Chondrocyte (in vitro differentiated cells): Measurements from ENCODE around the gene NLRP13. TPM values are rescaled to one million over a fixed set of nuclear protein-coding genes. Genes with fewer than 3 reads are reported as not detected.
"Not testable (repeated sequence)": the region's sequence is repeated elsewhere in the genome, so short reads cannot be mapped to it uniquely, and the experiment has no call there.

Experiments
- DNase-seq: peaks from one replicate; pipeline ENCODE4 v3.0.0; 2021; ENCODE audit warnings: mixed read lengths, low spot score
- H3K27ac Mint-ChIP-seq: one replicate; pipeline ENCODE4 v1.8.0; 2021; ENCODE audit warnings: mild to moderate bottlenecking, moderate library complexity, mixed read lengths; ENCODE audit not compliant: unreplicated experiment
- H3K27me3 Mint-ChIP-seq: 2 replicates; pipeline ENCODE4 v1.8.0; 2021; ENCODE audit warnings: low read depth, mixed read lengths
- H3K36me3 Mint-ChIP-seq: 2 replicates; pipeline ENCODE4 v1.8.0; 2021; ENCODE audit warnings: low read depth, mixed read lengths
- H3K4me1 Mint-ChIP-seq: 2 replicates; pipeline ENCODE4 v1.8.0; 2021; ENCODE audit warnings: low read depth, mild to moderate bottlenecking, mixed read lengths
- H3K4me3 Mint-ChIP-seq: one replicate; pipeline ENCODE4 v1.8.0; 2021; ENCODE audit warnings: mild to moderate bottlenecking, moderate library complexity, mixed read lengths; ENCODE audit not compliant: unreplicated experiment
- H3K9me3 Mint-ChIP-seq: 2 replicates; pipeline ENCODE4 v1.8.0; 2021; ENCODE audit warnings: low read depth, mixed read lengths
- total RNA-seq: library from RNA; stranded (reverse); gene quantifications from 3 replicates; pipeline ENCODE4 v1.2.1, GENCODE V29; 2021
- TF ChIP-seq, protein P1 (sequence below): fragments of 200-600 bp; sonication (generic); IDR thresholded peaks from 2 replicates; pipeline ENCODE4 v1.5.0; 2021; ENCODE audit warnings: antibody characterized with exemption, mild to moderate bottlenecking, moderate library complexity

The NLRP13 gene
- total RNA-seq, 1 donor from 2014 or later, result not detected

DNA sequence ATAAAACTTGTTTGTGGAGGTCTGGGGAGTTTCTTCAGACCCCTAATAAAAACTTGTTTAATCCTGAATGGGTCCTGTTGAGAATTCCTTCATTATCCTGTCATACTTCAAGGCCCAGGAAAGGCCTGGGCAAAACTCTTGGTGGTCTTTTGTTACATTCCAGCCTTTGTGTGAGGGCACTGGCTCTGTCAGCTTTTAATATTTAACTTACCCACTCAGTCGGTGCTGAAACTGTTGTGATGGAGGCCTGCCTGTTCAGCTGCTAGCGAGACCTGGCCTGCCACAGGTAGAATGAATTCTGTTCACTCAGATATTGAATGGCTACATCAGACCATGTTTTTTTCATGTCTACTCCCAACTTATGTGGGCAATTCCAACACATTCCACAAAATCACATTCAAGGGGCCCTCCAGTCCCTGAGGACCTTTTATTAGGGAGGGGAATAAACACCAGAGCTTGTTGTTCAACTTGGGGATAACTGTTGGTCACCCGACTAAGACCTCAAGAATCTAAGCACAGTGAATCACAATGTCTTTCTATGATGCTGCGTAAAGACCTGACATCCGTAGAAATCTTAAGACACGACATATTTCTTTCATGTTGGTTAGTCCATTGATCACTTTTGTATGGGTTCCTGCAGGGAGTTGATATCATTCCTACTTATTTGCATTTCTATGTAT, 28.0 kb upstream of the NLRP13 start:
- H3K27ac Mint-ChIP-seq, result no peak overlapping the region
- H3K27me3 Mint-ChIP-seq, result no peaks in the 10 kb centered on the region
- H3K9me3 Mint-ChIP-seq, result peaks cover 44% of the 10 kb centered on the region
- DNase-seq, result no peak
- H3K36me3 Mint-ChIP-seq, result no peaks in the 10 kb centered on the region
- TF ChIP-seq, protein P1, sequence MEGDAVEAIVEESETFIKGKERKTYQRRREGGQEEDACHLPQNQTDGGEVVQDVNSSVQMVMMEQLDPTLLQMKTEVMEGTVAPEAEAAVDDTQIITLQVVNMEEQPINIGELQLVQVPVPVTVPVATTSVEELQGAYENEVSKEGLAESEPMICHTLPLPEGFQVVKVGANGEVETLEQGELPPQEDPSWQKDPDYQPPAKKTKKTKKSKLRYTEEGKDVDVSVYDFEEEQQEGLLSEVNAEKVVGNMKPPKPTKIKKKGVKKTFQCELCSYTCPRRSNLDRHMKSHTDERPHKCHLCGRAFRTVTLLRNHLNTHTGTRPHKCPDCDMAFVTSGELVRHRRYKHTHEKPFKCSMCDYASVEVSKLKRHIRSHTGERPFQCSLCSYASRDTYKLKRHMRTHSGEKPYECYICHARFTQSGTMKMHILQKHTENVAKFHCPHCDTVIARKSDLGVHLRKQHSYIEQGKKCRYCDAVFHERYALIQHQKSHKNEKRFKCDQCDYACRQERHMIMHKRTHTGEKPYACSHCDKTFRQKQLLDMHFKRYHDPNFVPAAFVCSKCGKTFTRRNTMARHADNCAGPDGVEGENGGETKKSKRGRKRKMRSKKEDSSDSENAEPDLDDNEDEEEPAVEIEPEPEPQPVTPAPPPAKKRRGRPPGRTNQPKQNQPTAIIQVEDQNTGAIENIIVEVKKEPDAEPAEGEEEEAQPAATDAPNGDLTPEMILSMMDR, result no peak
- H3K4me3 Mint-ChIP-seq, result no peak overlapping the region
- no peaks in the 10 kb centered on the region for H3K4me1 Mint-ChIP-seq

- TF ChIP-seq, protein P1, result no peak
Observed at GRCh38 chr19:55958356-55958755, 26.2 kb upstream of the NLRP13 start.

DNA sequence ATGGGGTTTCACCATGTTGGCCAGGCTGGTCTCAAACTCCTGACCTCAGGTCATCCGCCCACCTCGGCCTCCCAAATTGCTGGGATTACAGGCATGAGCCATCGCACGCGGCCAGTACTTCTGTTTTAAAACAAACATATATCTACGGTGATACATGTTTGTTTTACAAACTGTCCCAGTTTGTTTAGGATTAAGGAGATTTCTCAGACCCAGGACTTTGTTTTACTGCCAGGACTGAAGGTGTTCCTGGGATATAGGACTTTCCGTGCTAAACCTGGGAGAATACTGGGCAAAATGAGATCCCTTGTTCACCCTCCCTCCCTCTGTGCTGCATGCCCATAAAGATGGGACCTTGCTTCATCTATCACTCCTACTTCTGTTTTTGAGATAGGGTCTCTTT, 24.3 kb upstream of the NLRP13 start:
- H3K4me3 Mint-ChIP-seq, result no peak overlapping the region
- H3K27ac Mint-ChIP-seq, result no peak overlapping the region
- peaks cover 47% of the 10 kb centered on the region for H3K9me3 Mint-ChIP-seq
- TF ChIP-seq, protein P1, result no peak
- no peaks in the 10 kb centered on the region for H3K27me3 Mint-ChIP-seq
- no peaks in the 10 kb centered on the region for H3K36me3 Mint-ChIP-seq
- H3K4me1 Mint-ChIP-seq, result no peaks in the 10 kb centered on the region
- no peak for DNase-seq

More at GRCh38 chr19:55958356-55958755, 26.2 kb upstream of the NLRP13 start:
- H3K4me3 Mint-ChIP-seq, result no peak overlapping the region
- H3K36me3 Mint-ChIP-seq, result no peaks in the 10 kb centered on the region
- H3K4me1 Mint-ChIP-seq, result no peaks in the 10 kb centered on the region
- H3K27me3 Mint-ChIP-seq, result no peaks in the 10 kb centered on the region
- H3K27ac Mint-ChIP-seq, result no peak overlapping the region
- peaks cover 42% of the 10 kb centered on the region for H3K9me3 Mint-ChIP-seq
- DNase-seq, result no peak

GRCh38 chr19:55950566-55950965, 18.4 kb upstream of the NLRP13 start:
- H3K4me1 Mint-ChIP-seq, H3K36me3 Mint-ChIP-seq, DNase-seq, H3K27me3 Mint-ChIP-seq, H3K27ac Mint-ChIP-seq, H3K4me3 Mint-ChIP-seq: not testable (repeated sequence)
- peaks cover 48% of the 10 kb centered on the region for H3K9me3 Mint-ChIP-seq

DNA sequence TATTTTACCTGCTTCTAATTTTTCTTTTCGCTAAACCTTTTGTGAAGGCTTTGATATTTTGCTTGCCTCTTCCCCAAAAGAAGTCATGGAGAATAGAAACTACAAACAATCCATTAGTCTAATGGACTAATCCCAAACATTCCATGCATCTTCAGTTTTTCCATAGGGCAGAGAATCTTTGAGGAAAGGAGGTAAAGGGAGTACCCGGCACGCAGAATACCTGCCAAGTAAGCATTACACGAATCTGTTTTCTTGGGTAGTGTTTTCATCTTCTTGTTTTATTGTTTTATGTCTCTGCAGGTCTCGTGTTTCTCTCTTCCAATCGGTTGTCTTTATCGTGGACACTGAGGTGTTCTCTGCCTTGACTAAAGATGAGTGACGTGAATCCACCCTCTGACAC, 15.4 kb upstream of the NLRP13 start, which contains the start of gene NLRP8:
NLRP8 (plus strand) TSS at position 301 of the 400 bp plus-strand sequence.
- Mint-ChIP-seq H3K27ac (no peak within 1 kb of the TSS), H3K27me3 (no peaks in the 10 kb centered on the region), H3K4me3 (no peak within 1 kb of the TSS), H3K9me3 (peaks cover 45% of the 10 kb centered on the region), H3K4me1 (no peaks in the 10 kb centered on the region), H3K36me3 (no peaks in the 10 kb centered on the region)
- DNase-seq, result no peak
- TF ChIP-seq, protein P1, result no peak

GRCh38 chr19:55940306-55940705, 8.2 kb upstream of the NLRP13 start:
- Mint-ChIP-seq H3K9me3 (peaks cover 56% of the 10 kb centered on the region), H3K27ac (no peak overlapping the region), H3K4me3 (no peak overlapping the region), H3K4me1 (no peaks in the 10 kb centered on the region), H3K27me3 (no peaks in the 10 kb centered on the region), H3K36me3 (peaks cover 2% of the 10 kb centered on the region)
- no peak for DNase-seq
- TF ChIP-seq, protein P1, result no peak
